Astrocyte (in vitro differentiated cells and primary cell): ENCODE measurements around the gene PNLIPRP1.

Experiments used
- CTCF ChIP-seq: IDR thresholded peaks from 2 replicates; pipeline ENCODE4 v1.5.1; 2011; ENCODE audit warnings: low read depth, mild to moderate bottlenecking, inconsistent platforms, low read length, moderate library complexity; ENCODE audit not compliant: insufficient read depth
- EZH2 ChIP-seq: IDR thresholded peaks from 2 replicates; pipeline ENCODE4 v1.6.1; 2012; ENCODE audit warnings: mild to moderate bottlenecking, low read length, inconsistent platforms; ENCODE audit not compliant: insufficient read depth

- TF ChIP-seq CTCF = no peak
- TF ChIP-seq EZH2 = no peak
Observed at GRCh38 chr10:116545122-116545521, 45.6 kb upstream of the PNLIPRP1 start.
